Measurements from ENCODE around the gene SULF2.
"Not testable (repeated sequence)": the region's sequence is repeated elsewhere in the genome, so short reads cannot be mapped to it uniquely, and the experiment has no call there.

Gene SULF2

GRCh38 chr20:47816487-47817451, 31.5 kb upstream of the SULF2 start:
- Histone ChIP-seq H3K4me1 (ENCODE audit: insufficient read depth, low read length) (no peaks in the 10 kb centered on the region), H3K27ac (ENCODE audit: low read depth, low read length) (no peak overlapping the region), H3K27me3 (ENCODE audit: insufficient read depth, low read length) (no peaks in the 10 kb centered on the region), H3K9ac (ENCODE audit: low read depth, low read length) (no peak overlapping the region), H3K9me3 (ENCODE audit: insufficient read depth, low read depth, low read length) (no peaks in the 10 kb centered on the region), H3K36me3 (ENCODE audit: insufficient read depth, low read length) (no peaks in the 10 kb centered on the region), H3K4me3 (ENCODE audit: low read length) (no peak overlapping the region)
- WGBS, result 88% methylated on average over 5 of the region's 5 CpGs

DNA sequence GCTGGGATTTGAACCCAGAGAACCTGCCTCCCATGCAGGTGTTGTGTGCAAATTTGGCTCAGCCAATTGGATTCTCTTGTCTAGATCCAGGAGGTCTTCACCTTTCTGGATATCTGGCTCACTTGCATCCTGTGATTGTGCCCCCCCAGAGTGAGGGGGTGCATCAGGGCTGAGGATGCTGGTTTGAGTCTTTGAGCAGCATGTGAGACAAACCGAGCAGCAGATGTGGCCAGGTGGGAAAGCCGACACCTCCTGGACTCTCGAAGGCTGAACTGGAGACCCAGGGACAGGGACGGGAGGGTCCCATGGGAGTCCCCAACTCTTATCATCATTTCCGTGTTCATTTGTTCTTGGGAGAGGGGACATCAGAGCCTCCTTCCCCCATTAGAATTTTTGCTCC, 30.6 kb upstream of the SULF2 start:
- Histone ChIP-seq H3K4me3 (ENCODE audit: low read length) (no peak overlapping the region), H3K9ac (ENCODE audit: low read depth, low read length) (no peak overlapping the region), H3K27me3 (ENCODE audit: insufficient read depth, low read length) (no peaks in the 10 kb centered on the region), H3K36me3 (ENCODE audit: insufficient read depth, low read length) (no peaks in the 10 kb centered on the region), H3K9me3 (ENCODE audit: insufficient read depth, low read depth, low read length) (no peaks in the 10 kb centered on the region), H3K27ac (ENCODE audit: low read depth, low read length) (no peak overlapping the region), H3K4me1 (ENCODE audit: insufficient read depth, low read length) (no peaks in the 10 kb centered on the region)
- WGBS, result 87% methylated on average over 4 of the region's 5 CpGs

- WGBS, result 75% methylated on average over 3 of the region's 3 CpGs
- no peak overlapping the region for H3K27ac ChIP-seq (ENCODE audit: low read depth, low read length)
- no peaks in the 10 kb centered on the region for H3K9me3 ChIP-seq (ENCODE audit: insufficient read depth, low read depth, low read length)
- no peak overlapping the region for H3K4me3 ChIP-seq (ENCODE audit: low read length)
- no peaks in the 10 kb centered on the region for H3K36me3 ChIP-seq (ENCODE audit: insufficient read depth, low read length)
- no peaks in the 10 kb centered on the region for H3K27me3 ChIP-seq (ENCODE audit: insufficient read depth, low read length)
- H3K9ac ChIP-seq (ENCODE audit: low read depth, low read length), result no peak overlapping the region
- H3K4me1 ChIP-seq (ENCODE audit: insufficient read depth, low read length), result peaks cover 2% of the 10 kb centered on the region; the same call in 1 of the 2 replicates
Measured at GRCh38 chr20:47815416-47815806, 30.1 kb upstream of the SULF2 start.

DNA sequence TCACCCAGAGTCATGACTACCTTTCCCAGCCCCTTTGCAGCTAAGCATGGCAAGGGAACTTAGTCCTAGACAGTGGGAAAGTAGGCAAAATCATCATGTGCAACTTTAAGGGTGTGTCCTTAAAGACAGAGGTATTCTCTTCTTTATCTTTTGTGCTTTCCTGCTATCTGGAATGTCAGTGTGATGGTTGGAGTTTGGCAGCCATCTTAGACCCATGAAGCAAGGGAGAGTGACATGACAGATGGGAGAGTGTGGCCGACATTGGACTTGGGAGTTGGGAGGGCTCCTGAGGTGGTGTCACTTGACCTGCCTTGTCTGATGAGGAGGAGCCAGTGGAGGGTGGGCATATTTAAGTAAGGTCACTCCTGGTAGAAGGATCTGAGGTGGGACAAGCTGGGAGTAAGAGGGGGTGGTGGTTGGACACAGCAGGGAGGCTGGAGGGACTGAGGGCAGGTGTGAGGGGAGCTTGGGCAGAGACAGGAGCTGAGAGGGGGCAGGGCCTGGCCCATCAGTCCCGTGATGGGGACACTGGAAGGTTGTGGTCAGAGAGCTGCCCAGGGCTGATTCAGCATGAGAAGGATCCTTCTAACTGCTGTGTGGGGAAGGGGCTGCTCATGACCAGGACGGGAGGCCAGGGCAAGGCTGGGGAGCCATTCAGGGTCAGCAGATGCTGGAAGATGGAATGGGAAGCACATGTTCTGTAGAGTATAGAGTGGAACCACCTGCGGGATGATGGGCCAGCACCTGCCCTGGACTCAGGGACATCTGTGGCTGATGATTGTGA, 29.5 kb upstream of the SULF2 start:
- no peaks in the 10 kb centered on the region for H3K9me3 ChIP-seq (ENCODE audit: insufficient read depth, low read depth, low read length)
- no peak overlapping the region for H3K9ac ChIP-seq (ENCODE audit: low read depth, low read length)
- no peak overlapping the region for H3K4me3 ChIP-seq (ENCODE audit: low read length)
- no peak overlapping the region for H3K27ac ChIP-seq (ENCODE audit: low read depth, low read length)
- WGBS, result 91% methylated on average over 4 of the region's 4 CpGs
- no peaks in the 10 kb centered on the region for H3K27me3 ChIP-seq (ENCODE audit: insufficient read depth, low read length)
- peaks cover 8% of the 10 kb centered on the region for H3K4me1 ChIP-seq (ENCODE audit: insufficient read depth, low read length)
- no peaks in the 10 kb centered on the region for H3K36me3 ChIP-seq (ENCODE audit: insufficient read depth, low read length)

- H3K4me3 ChIP-seq (ENCODE audit: low read length), result no peak overlapping the region
- no peaks in the 10 kb centered on the region for H3K36me3 ChIP-seq (ENCODE audit: insufficient read depth, low read length)
- H3K9ac ChIP-seq (ENCODE audit: low read depth, low read length), result no peak overlapping the region
- 0 out of 2 replicates have a peak, but pooled peaks cover 7% of the 10 kb centered on the region for H3K27me3 ChIP-seq (ENCODE audit: insufficient read depth, low read length)
- WGBS, result 84% methylated on average over 18 of the region's 18 CpGs
- no peak overlapping the region for H3K27ac ChIP-seq (ENCODE audit: low read depth, low read length)
- H3K9me3 ChIP-seq (ENCODE audit: insufficient read depth, low read depth, low read length), result no peaks in the 10 kb centered on the region
- peaks cover 18% of the 10 kb centered on the region for H3K4me1 ChIP-seq (ENCODE audit: insufficient read depth, low read length)
Measured at GRCh38 chr20:47810721-47811347, 25.6 kb upstream of the SULF2 start.

DNA sequence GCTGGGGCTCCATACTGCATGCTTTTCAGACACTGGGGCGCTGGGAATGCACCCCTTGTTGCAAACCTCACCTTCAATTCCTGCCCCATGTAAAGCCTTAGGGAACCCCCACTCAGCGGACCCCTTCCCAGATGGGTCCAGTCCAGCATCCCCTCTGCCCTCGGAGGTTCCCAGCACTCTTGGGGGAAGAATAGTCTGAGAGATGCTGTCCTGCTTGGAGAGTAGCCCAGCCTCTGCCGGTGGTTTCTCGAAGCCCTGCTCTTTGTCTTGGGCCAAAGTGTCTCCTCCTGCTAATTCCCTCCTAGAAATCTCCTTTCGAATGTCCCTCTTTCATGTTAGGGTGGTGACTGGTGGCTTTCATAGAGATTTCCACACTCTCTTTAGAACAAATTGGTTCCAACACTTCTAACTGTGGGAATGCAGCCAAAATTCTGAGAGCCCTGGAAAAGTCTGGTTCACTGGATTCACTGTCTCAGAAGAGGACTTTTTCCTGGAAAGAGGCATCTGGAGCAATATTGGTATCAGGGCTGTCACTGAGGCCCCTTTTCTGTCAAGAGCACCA, 24.9 kb upstream of the SULF2 start:
- H3K4me1 ChIP-seq (ENCODE audit: insufficient read depth, low read length), result peaks cover 18% of the 10 kb centered on the region
- 0 out of 2 replicates have a peak, but pooled peaks cover 7% of the 10 kb centered on the region for H3K27me3 ChIP-seq (ENCODE audit: insufficient read depth, low read length)
- no peak overlapping the region for H3K27ac ChIP-seq (ENCODE audit: low read depth, low read length)
- no peak overlapping the region for H3K9ac ChIP-seq (ENCODE audit: low read depth, low read length)
- H3K4me3 ChIP-seq (ENCODE audit: low read length), result no peak overlapping the region
- WGBS, result 88% methylated on average over 4 of the region's 6 CpGs
- H3K9me3 ChIP-seq (ENCODE audit: insufficient read depth, low read depth, low read length), result no peaks in the 10 kb centered on the region
- no peaks in the 10 kb centered on the region for H3K36me3 ChIP-seq (ENCODE audit: insufficient read depth, low read length)

- H3K4me1 ChIP-seq (ENCODE audit: insufficient read depth, low read length), result peaks cover 22% of the 10 kb centered on the region
- H3K4me3 ChIP-seq (ENCODE audit: low read length), result no peak overlapping the region
- no peaks in the 10 kb centered on the region for H3K36me3 ChIP-seq (ENCODE audit: insufficient read depth, low read length)
- H3K27ac ChIP-seq (ENCODE audit: low read depth, low read length), result no peak overlapping the region
- H3K27me3 ChIP-seq (ENCODE audit: insufficient read depth, low read length), result 0 out of 2 replicates have a peak, but pooled peaks cover 7% of the 10 kb centered on the region
- H3K9me3 ChIP-seq (ENCODE audit: insufficient read depth, low read depth, low read length), result no peaks in the 10 kb centered on the region
- 66% methylated on average over 12 of the region's 15 CpGs for WGBS
- H3K9ac ChIP-seq (ENCODE audit: low read depth, low read length), result no peak overlapping the region
Measured at GRCh38 chr20:47809161-47809960, 24.1 kb upstream of the SULF2 start.

- WGBS, result 91% methylated on average over 14 of the region's 14 CpGs
Measured at GRCh38 chr20:47805951-47806350, 20.7 kb upstream of the SULF2 start.

GRCh38 chr20:47804972-47805371, 19.7 kb upstream of the SULF2 start:
- not testable (repeated sequence) for H3K9ac ChIP-seq (ENCODE audit: low read depth, low read length)

More at GRCh38 chr20:47805951-47806350, 20.7 kb upstream of the SULF2 start:
- H3K4me1 ChIP-seq (ENCODE audit: insufficient read depth, low read length), result peaks cover 29% of the 10 kb centered on the region
- no peak overlapping the region for H3K4me3 ChIP-seq (ENCODE audit: low read length)
- no peaks in the 10 kb centered on the region for H3K9me3 ChIP-seq (ENCODE audit: insufficient read depth, low read depth, low read length)
- H3K9ac ChIP-seq (ENCODE audit: low read depth, low read length), result no peak overlapping the region
- no peaks in the 10 kb centered on the region for H3K36me3 ChIP-seq (ENCODE audit: insufficient read depth, low read length)
- peaks cover 10% of the 10 kb centered on the region; the same call in 1 of the 2 replicates for H3K27me3 ChIP-seq (ENCODE audit: insufficient read depth, low read length)
- H3K27ac ChIP-seq (ENCODE audit: low read depth, low read length), result no peak overlapping the region

GRCh38 chr20:47804224-47804825, 19.0 kb upstream of the SULF2 start:
- H3K4me1 ChIP-seq (ENCODE audit: insufficient read depth, low read length), result peaks cover 16% of the 10 kb centered on the region
- H3K36me3 ChIP-seq (ENCODE audit: insufficient read depth, low read length); H3K4me3 ChIP-seq (ENCODE audit: low read length); H3K9ac ChIP-seq (ENCODE audit: low read depth, low read length); H3K9me3 ChIP-seq (ENCODE audit: insufficient read depth, low read depth, low read length); H3K27me3 ChIP-seq (ENCODE audit: insufficient read depth, low read length): not testable (repeated sequence)
- 30% methylated on average over 15 of the region's 15 CpGs for WGBS
- peak overlapping the region; percentile 74; the same call in 1 of the 2 replicates for H3K27ac ChIP-seq (ENCODE audit: low read depth, low read length)

More at GRCh38 chr20:47804972-47805371, 19.7 kb upstream of the SULF2 start:
- not testable (repeated sequence) for H3K36me3 ChIP-seq (ENCODE audit: insufficient read depth, low read length); H3K4me3 ChIP-seq (ENCODE audit: low read length); H3K27ac ChIP-seq (ENCODE audit: low read depth, low read length); H3K27me3 ChIP-seq (ENCODE audit: insufficient read depth, low read length); H3K9me3 ChIP-seq (ENCODE audit: insufficient read depth, low read depth, low read length)
- 94% methylated on average over 5 of the region's 7 CpGs for WGBS
- H3K4me1 ChIP-seq (ENCODE audit: insufficient read depth, low read length), result peaks cover 22% of the 10 kb centered on the region

All from HUES64 (cell line).